ENCODE data around the gene FOXO1.

DNA sequence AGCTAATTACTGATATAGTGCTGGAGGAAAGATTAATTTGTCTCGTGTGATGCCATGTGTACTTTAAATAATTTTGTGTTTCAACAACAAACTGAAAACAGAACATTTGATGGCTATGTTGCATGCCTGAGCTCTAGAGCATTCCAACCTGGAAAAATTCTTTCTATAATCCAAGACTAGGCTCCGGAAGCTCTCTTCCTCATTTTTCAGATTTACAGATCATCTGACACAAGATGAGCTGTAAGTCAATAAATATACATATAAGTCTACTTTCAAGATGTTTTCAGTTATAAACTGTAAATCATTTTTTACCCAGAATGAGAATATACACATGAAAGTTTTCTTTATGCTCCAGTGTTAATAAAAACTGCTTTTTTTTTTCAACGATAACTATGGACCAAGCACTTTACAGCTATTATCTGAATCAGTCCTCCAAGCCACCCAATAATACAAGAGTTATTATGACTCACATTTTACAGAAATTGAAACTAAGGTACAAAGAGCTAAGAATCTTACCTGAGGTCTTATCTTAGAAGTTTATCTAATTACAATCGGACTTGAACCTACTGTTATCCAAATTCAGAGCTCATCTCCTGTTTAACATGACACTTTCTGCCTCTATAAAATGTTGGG lies 6.4 kb upstream of the FOXO1 start:
- no peak for TF ChIP-seq POLR2A (IDR thresholded peaks at IDR 0.05; ENCODE audit: low read depth, low read length)
- no peak for TF ChIP-seq POLR2AphosphoS5 (IDR thresholded peaks at IDR 0.05; ENCODE audit: low read depth, low read length)
- no peak for TF ChIP-seq TAF1 (IDR thresholded peaks at IDR 0.05; ENCODE audit: borderline replicate concordance, low read depth, low read length)

Data from GM12892 (cell line).